Measurements from ENCODE around the gene KIRREL3.

The KIRREL3 gene

DNA sequence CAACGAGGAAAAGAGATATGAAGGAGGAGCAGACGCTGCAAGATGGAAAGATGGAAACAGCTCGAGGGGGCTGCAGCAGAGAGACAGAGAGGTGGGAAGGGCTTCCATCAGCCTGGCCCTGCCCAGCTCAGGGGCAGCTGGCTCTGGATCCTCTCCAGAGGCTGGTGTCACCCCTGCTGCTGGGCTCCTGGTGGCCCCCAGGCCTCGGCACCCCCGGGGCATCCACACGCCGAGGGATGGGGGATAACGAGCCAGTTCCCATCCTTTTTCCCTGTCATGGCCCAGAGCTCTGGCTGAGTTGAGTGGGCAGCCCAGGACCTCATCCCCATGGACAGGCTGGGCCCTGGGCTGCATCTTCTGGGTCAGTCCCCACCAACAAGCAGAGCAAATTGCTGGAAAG lies 542.8 kb downstream of the KIRREL3 start:
- no peak for DNase-seq

DNA sequence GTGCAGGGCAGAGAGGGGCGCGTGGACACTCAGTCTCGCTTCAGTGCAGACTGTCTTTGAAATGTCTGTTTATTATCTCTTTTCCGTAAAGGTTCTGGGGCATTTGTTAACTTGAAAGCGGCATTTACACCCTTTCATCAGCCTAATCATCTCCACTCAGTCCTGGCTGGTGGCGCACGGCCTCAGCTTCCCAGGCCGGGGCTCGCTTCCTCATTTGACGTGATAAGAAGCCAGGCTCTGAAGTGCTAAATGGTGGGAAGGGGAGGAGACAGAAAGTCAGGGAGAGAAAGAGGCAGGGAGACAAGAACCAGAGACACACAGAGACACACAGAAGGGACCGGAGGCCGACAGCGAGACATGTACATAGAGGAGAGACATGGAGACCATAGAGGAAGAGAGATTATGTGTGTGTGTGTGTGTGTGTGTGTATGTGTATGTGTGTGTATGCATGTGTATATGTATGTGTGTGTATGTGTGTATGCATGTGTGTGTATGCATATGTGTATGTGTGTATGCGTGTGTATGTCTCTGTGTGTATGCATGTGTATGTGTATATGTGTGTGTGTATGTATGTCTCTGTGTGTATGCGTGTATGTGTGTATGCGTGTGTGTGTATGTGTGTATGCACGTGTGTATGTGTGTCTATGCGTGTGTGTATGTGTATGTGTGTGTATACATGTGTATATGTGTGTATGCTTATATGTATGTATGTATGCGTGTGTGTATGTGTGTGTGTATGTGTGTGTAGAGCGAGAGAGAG lies 543.6 kb downstream of the KIRREL3 start:
- no peak for DNase-seq

DNA sequence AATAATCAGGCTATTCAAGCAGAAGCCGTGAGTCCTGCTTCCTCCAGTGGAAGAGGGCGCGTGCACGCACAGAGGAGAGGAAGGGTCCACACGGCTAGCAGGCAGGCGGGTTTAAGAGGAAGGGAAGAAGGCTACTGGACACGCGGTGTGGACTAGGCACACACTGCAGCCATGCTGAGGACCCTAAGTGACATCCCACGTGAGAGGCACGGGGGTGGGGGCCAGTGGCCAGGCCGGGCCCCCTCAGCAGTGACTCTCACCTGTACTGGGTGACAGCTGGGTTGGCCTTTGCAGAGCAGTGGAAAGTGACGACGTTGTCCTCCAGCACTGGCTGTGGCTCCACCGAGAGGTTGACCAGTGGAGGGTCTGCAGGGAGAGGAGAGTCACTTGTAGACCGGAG lies 544.5 kb downstream of the KIRREL3 start:
- no peak for DNase-seq

DNA sequence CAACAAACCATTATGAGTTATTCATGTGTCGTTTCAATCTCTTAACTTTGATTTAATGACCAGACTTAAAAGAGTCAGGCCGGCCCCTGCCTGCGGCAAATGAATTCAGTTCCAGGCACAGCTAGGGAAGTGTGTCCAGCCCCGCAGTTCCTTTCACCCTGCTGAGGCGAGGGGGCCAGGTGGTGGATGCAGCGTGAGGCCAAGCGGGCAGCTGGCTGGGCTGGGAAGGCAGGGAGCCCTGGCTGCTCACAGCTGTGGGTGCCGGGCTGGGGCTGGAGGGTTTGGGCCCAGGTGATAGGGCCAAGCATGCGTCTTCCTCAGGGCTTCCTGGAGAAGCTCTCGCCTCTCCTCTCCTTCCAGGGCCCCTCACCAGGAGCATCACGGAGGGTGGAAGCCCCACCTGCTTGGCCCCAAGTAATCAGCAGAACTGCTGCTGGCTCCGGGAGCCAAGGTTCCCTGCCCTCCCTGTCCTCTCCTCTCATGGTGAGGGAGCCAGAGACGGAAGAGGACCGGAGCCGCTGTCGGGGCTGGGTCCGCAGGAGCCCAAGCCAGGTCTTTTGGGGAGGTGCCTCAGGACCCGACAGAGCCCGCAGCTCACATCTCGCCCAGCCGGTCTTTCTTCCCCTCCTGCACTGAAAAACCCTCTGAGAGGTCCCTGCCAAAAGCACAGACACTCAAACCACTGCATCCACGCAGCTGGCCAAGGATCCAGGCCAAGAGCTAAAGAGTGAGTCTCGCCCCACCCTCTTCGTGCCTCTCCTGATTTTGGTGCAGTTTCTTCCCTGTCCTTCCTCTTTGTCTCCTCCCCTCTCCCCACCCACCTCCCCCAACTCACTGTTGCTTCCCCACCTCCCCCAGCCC lies 548.1 kb downstream of the KIRREL3 start:
- no peak for DNase-seq

DNA sequence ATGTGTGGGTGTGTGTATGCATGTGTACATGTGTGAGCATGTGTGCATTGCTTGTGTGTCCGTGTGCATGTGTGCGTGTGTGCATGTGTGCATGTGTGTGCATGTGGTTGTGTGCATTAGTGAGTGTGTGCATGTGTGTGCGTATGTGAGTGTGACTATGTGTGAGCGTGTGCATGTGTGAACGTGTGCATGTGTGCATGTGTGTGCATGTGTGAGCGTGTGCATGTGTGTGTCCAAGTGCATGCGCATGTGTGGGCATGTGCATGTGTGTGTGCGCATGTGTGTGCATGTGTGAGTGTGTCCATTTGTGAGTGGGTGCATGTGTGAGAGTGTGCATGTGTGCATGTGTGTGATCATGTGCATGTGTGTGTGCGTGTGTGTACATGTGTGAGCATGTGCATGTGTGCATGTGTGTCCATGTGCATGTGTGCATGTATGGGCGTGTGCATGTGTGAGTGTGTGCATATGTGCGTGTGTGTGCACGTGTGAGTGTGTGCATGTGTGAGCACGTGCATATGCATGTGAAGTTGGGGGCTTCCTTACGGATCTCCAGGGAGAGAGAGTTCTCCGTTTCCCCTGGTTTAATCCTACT lies 549.3 kb downstream of the KIRREL3 start:
- DNase-seq = no peak

DNA sequence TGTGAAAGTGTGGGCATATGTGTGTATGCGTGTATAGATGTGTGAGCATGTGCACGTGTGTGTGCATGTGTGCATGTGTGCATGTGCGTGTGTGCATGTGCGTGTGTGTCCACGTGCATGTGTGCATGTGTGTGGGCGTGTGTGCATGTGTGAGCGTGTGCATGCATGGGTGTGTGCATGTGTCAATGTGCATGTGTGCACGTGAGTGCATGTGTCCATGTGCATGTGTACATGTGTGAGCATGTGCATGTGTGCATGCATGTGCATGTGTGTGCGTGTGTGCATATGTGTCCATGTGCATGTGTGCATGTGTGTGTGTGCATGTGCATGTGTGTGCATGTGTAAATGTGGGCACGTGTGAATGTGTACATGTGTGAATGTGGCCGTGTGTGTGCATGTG lies 549.8 kb downstream of the KIRREL3 start:
- no peak for DNase-seq

DNA sequence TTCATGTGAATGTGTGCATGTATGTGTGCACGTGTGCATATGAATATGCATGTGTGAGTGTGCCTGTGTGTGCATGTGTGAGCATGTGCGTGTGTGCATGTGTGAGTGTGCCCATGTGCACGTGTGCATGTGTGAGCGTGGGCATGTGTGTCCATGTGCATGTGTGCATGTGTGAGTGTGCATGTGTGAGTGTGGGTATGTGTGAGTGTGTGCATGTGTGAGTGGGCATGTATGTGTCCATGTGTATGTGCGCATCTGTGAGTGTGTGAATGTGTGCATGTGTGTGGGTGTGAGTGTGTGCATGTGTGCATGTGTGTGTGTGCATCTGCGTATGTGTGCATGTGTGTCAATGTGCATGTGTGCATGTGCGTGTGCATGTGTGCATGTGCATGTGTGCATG lies 550.4 kb downstream of the KIRREL3 start:
- DNase-seq = no peak

DNA sequence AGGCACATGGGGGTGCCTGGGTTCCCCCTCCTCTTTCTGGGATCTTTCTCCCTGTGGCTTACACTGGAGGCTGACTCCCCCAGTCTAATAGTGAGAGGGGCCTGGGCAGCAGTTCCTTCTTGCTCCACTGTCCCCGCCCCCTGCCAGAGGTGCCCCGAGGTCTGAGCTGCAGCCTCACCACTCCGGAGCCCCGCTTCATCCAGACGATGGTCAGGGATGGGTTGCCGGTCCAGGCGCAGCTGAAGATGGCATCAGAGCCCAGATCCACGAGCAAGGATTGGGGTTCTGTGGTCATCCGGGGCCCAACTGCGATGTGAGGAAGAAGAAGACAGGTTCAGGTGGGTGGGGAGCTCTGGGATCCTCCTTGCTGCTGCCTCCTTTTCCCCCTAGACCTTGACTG lies 554.0 kb downstream of the KIRREL3 start:
- no peak for DNase-seq

DNA sequence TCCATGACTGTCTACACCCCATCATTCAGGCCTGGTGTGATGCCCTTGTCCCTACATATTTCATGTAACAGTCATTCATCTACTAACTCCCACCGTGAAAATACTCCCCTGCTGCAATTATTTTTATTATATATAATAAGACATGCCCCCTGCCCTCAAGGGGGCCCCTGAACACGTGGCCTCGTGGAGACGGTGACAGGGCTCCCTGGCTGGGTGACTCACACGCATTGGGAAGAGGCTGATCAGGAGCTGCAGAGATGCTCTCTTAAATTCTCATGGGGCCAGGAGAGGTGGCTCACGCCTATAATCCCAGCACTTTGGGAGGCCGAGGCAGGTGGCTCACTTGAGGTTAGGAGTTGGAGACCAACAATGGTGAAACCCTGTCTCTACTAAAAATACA lies 556.5 kb downstream of the KIRREL3 start:
- no peak for DNase-seq

DNA sequence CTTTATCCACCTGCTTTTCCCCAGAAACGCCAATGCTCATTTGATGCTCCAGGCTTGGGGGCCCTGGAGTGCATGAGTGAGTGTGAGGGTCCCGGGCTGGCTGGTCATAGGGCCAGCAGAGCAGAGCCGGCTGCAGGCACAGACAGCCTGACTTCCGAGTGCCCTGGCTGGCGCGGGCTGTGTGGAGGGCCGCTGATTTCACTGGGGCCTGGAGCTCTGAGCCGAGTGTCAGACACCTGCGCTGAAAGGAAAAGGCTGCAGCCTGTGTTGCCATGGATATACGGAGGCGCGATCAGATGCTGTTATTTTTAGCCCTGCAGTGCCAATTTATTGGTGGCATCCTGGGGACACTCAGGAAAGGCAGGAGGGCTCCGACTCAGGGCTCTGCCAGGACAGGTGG lies 557.5 kb downstream of the KIRREL3 start:
- peak; percentile 59 for DNase-seq

DNA sequence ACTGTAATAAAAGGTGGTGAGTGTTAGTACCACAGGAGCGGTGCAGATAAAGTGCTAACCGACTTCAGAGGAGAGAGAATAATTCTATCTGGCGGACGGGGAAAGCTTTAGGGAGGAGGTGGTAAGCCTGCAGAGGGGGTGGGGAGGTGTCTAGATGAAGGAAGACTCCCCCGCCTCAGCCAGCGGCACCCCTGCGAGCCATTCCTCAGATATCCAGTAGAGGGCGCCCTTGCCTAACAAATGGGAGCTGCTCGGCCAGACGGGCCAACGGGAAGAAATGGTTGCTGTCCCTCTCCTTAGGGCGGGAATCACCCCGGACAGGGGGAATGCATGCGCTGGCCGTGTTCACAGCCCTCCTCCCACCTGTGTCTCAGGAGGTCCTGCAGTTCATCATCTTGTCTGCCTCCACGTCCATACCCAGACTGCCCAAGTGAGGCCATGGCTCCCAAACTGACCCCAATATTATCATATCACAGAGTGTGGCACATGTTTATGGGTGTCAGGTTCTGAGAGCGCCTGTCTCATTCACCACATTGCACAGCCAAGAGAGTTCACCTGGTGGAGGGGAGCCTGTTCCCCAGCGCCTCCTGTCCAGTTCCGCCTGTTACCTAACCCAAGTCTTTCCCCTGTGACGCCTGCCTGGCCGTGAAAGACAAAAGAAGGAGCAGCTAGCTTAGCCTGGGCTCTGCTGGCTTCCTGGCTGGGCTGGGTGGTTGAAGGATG lies 559.6 kb downstream of the KIRREL3 start:
- peak; percentile 80 for DNase-seq

DNA sequence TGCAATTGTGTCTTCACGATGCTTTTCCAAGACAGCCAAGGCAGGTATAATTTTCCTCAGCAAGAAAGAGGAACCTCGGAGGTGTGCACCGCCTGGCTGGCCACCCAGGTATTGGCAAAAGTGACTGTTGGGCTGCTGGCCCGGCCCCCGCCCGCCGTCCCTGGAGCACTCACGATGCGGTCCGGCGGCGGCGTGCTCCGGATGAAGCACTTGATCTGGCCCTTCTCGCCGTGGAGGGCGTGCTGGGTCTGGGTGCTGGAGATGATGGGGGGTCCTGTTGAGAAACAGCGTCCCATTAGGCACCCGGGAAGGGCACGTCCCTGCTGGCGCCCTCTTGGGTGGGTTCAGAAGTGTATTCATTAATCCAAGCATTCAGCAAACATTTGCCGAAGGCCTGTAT lies 560.3 kb downstream of the KIRREL3 start:
- DNase-seq = peak; percentile 24

DNA sequence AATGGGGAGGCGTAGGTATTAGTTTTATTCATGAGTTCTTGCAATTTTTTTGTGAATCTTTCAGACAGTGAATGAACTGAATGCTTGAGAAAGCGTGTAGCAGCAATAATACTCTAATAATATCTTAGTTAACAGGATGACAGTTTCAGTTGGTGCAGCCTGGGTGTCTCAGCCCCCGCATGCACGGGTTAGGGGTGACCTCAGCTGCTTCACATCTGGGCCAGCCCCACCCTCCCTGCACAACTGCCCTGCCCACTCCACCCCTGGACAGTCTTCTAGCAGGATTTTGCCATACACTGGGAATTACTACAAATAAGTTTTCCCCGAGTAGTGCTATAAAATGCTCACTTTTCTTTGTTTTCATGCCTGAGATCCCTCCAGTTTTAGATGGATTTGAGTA lies 561.9 kb downstream of the KIRREL3 start:
- no peak for DNase-seq

DNA sequence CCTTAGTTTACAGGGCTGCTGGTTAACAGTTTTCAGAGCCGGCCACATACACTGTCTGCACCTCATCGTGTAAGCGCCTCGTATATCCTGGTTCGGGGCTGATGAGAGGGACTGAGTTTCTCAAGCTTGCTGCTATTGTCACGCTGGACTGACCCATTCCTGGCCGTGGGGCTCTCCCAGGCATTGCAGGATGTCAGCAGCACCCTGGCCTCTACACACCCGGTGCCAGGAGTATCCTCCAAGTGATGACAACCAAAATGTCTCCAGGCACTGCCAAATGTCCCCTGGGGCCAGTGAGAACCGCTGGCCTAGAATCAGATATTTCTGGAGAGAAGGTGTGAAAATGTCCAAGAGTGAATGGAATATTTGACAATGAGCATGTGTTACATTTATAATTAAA lies 562.3 kb downstream of the KIRREL3 start:
- DNase-seq = no peak

DNA sequence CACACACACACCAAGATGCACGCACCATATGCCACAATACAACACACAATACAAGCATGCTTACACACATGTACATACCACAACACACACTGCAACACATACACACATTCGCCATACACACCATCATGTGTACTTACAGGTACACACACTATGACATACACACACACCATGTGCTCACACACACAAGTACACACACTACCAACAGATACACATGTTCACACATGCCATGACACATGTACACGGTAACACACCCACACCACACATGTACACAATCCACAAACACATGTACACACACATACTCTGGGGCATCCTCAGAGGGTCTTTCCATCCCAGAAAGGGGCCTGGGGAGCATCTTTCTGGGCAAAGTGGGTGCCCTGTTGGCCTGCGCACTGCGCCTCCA lies 562.8 kb downstream of the KIRREL3 start:
- DNase-seq = no peak

DNA sequence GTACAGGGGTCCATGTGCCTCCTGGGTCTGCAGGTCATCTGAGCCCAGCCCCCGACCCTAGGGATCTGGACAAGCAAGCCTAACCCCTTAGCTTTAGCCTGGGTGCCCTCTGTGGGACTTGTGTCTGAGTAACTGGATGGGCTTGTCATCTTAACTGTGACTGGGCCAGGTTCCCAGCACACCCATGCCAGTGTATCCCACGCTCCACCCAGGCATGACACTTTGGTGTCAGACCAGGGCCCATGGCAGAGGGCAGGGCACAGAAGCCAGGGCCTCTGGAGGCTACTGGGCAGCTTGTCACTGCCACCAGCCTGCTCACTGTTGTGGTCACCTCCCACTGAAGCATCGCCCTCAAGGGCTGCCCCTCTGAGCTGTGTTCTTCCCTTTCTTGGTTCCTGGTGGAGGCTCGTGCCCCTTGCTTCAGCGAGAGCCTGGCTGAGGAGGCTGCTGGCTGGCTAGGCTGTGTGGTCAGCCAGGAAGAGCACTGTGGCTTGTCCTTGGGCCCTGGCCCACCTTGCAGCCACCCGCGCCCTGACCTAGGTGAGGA lies 564.3 kb downstream of the KIRREL3 start:
- DNase-seq = no peak

DNA sequence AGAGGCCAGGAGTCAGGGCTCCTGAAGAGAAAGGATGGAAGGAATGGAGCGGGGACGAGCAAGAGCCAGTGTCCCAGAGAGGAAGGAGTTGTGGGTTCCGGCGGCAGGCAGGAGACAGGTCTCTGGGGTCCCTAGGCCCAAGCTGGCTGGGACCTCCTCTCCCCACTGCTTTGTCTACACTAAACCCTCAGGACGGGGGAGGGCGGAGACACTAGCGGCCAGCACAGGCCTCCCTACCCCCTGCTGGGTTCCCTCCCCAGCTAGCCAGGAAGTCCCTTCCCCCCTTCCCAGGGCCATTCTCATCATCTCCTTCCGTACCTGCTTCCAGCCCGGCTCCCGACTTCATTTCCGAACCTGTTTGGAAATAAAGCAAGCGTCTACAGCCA lies 565.6 kb downstream of the KIRREL3 start:
- DNase-seq = no peak

DNA sequence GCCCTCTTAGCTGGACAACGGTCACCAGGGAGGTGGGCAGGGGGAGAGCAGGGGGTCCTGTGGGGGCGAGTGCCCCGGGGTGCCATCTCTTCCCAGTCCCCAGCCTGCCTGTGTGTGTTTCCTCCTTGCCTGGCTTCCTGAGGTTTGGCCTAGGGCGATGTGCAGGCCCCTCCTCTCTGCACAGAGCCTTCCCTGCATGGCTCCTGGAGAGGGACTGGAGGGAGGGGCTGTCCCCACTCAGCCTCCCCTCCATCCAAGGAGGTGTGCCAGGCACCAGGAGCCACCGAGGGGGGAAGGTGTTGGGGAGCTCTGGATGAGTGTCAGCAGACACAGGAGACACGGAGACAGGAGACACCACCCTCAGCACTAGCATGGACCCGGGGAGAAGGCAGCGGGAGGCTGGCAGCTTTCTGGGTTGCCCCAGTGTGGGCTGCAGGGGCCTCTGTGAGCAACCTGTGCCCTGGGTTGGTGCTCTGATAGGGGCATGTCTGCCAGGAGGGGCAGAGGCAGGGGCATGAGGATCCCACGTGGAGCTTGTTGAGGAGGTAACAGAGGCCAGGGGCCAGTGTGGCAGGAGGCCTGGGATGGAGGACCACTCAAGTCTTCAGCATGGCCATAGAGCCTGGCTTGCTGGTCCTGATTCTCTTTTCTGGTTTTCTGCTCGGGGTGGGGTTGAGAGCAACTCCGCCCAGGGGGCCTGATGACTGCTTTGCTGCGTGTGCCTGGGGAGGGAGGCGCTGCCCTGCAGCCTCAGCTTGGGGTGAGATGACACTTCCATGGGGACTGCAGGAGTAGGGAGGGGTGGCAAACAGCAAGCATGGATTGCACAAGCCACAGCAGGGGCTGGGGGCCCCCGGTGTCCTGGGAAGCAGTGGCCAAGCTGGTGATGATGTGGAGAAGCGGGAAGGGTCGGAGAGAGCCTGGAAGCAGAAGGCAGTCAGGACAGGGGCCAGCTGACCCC lies 566.3 kb downstream of the KIRREL3 start:
- DNase-seq = no peak

DNA sequence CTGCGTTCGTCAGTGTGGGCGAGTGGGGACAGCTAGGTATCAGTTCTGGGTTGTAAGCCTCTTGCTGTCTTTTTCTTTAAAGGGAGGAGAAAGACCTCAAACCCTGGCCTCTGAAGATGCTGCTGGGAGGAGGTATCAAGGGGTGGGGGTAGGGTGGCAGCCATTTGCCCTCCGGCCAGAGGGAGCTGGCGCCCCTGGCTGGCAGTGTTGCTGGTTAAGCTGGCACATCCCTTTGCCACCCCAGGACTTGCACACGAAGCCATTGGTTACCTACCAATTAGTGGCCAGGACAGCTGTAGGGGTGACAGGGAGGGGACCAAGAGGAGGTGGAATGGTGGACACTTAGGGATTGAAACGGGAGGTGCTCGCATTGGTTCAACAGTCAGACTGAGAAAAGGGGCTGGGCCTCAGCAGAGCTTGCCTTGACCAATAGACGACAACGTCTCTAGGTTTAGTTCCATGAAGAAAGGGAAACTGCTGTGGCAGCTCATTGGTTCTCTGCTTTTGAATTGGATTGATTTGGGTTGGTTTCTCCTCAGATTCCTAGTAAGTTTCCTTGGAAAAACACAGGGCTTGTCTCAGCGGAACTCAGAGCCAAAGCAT lies 567.2 kb downstream of the KIRREL3 start:
- no peak for DNase-seq

DNA sequence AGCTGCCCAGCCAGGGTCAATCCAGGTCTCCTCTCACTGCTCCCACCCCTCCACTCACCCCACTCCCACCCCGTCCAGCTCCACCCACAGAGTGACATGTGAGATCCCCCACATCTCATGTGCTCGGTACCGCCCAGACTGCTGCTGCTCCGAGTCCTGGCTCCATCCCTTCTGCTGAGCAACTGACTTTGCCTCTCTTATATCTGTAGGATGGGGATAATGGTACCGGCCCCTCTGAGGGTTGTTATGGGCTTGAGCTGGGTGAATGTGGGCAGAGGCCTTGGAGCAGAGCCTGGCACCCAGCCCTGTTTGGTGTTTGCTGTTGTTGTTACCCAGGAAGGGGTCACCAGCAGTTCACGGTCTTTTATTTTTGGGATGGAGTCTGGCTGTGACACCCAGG lies 568.0 kb downstream of the KIRREL3 start:
- no peak for DNase-seq

DNA sequence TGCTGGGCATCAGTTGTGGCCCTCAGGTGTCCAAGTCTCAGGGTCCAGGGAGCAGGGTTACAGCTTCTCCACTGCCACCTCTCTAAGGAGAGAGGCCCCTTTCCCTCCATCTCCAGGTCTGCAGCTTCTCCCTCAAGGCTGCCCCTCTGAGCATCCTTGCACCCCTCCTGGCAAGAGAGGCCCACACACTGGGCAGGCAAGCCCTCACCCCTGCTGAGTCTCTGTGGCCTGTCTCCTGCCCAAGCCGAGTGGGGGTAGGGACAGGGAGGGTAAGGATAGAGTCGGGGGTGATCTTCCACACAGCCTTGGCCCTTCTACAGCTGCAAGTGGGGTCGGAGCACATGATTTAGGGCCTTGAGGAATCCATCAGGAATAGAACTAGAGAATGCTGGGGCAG lies 568.5 kb downstream of the KIRREL3 start:
- DNase-seq = no peak
